ENCODE data around the gene HAPSTR1.
A peak's percentile ranks its signal among the peaks of the same experiment; 100 is the strongest.
"Not testable (repeated sequence)": the region's sequence is repeated elsewhere in the genome, so short reads cannot be mapped to it uniquely, and the experiment has no call there.

Gene HAPSTR1

GRCh38 chr16:9090960-9091866, at the start of gene HAPSTR1:
Gene HAPSTR1, plus strand, starts transcription at chr16:9091644. Its CDS starts 401 bp downstream, at chr16:9092045.
- DNase-seq: peak; percentile 99

GRCh38 chr16:9042533-9042932, 48.9 kb upstream of the HAPSTR1 start:
- no peak for DNase-seq

- no peak for DNase-seq
Measured at GRCh38 chr16:9042964-9043680, 48.3 kb upstream of the HAPSTR1 start.

GRCh38 chr16:9045562-9045961, 45.9 kb upstream of the HAPSTR1 start:
- DNase-seq: not testable (repeated sequence)

- DNase-seq: no peak
Measured at GRCh38 chr16:9046667-9047055, 44.8 kb upstream of the HAPSTR1 start.

GRCh38 chr16:9047689-9048301, 43.6 kb upstream of the HAPSTR1 start:
- DNase-seq: peak; percentile 56

GRCh38 chr16:9048302-9048700, 43.1 kb upstream of the HAPSTR1 start:
- DNase-seq: no peak

GRCh38 chr16:9049241-9049640, 42.2 kb upstream of the HAPSTR1 start:
- no peak for DNase-seq

- no peak for DNase-seq
Measured at GRCh38 chr16:9050102-9050830, 41.2 kb upstream of the HAPSTR1 start.

- no peak for DNase-seq
Measured at GRCh38 chr16:9053006-9053601, 38.3 kb upstream of the HAPSTR1 start.

GRCh38 chr16:9054460-9054859, 37.0 kb upstream of the HAPSTR1 start:
- no peak for DNase-seq

GRCh38 chr16:9055115-9055514, 36.3 kb upstream of the HAPSTR1 start:
- DNase-seq: no peak

GRCh38 chr16:9055661-9056060, 35.8 kb upstream of the HAPSTR1 start:
- no peak for DNase-seq

GRCh38 chr16:9056061-9056460, 35.4 kb upstream of the HAPSTR1 start:
- no peak for DNase-seq

GRCh38 chr16:9058211-9058610, 33.2 kb upstream of the HAPSTR1 start:
- DNase-seq: no peak

GRCh38 chr16:9060225-9060624, 31.2 kb upstream of the HAPSTR1 start:
- DNase-seq: no peak

GRCh38 chr16:9061358-9061813, 30.1 kb upstream of the HAPSTR1 start:
- DNase-seq: no peak

- no peak for DNase-seq
Measured at GRCh38 chr16:9062301-9062700, 29.1 kb upstream of the HAPSTR1 start.

GRCh38 chr16:9065077-9065476, 26.4 kb upstream of the HAPSTR1 start:
- DNase-seq: no peak

GRCh38 chr16:9068886-9069285, 22.6 kb upstream of the HAPSTR1 start:
- no peak for DNase-seq

GRCh38 chr16:9070254-9070653, 21.2 kb upstream of the HAPSTR1 start:
- no peak for DNase-seq

GRCh38 chr16:9071377-9071776, 20.1 kb upstream of the HAPSTR1 start:
- no peak for DNase-seq
